PC-9 (cell line): Measurements from ENCODE around the gene CMTR1.

Experiments used
- CTCF ChIP-seq: fragments of 200-600 bp; sonication (generic); conservative IDR thresholded peaks from 2 replicates; pipeline ENCODE4 v1.6.1; 2017; ENCODE audit warnings: mixed run types, antibody characterized with exemption, mild to moderate bottlenecking, moderate library complexity
- EZH2 ChIP-seq: fragments of 200-600 bp; sonication (generic); IDR thresholded peaks from 2 replicates; pipeline ENCODE4 v1.8.0; 2017; ENCODE audit warnings: antibody characterized with exemption, low read depth

- no peak for TF ChIP-seq CTCF
- no peak for TF ChIP-seq EZH2
These were observed 41.9 kb upstream of the CMTR1 start for GRCh38 chr6:37391120-37391519.
